ENCODE measurements around the gene CGB5. TPM values are rescaled to one million over a fixed set of nuclear protein-coding genes. Genes with fewer than 3 reads are reported as not detected.

CGB5 gene
- total and polyA plus RNA-seq, 4 experiments from 2014 or later: not detected

DNA sequence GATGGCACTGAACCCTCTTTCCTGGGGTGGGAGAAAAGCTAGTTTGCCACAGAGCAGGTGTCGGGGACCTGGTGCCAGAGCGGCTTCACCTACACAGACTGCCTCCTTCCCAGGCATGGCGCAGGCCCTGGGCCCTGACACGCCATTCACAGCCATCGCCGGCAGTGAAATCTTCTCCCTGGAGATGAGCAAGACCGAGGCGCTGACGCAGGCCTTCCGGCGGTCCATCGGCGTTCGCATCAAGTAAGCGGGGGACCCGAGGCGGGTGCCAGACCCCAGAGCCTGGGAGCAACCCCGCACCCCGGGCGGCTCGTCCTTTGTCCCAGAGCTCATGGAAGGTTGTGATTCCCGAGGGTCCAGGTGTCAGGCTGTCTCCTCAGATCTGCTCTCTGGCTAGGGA is 36.7 kb upstream of the CGB5 start:
- Mint-ChIP-seq H3K27me3 (no peaks in the 10 kb centered on the region), H3K4me1 (no peaks in the 10 kb centered on the region), H3K36me3 (peaks cover 21 to 43% of the 10 kb centered on the region in 2 donors), H3K27ac (no peak overlapping the region), H3K9me3 (no peaks in the 10 kb centered on the region), H3K4me3 (no peak overlapping the region)
- DNase-seq: no peak
- Histone ChIP-seq H3K36me3 (ENCODE audit: insufficient read depth, low read length) (peaks cover 17% of the 10 kb centered on the region), H3K4me3 (ENCODE audit: low read length in 2 of 2) (no peak overlapping the region), H3K27ac (ENCODE audit: low read depth, low read length) (no peak overlapping the region), H3K4me1 (ENCODE audit: insufficient read depth, low read length) (no peaks in the 10 kb centered on the region), H3K27me3 (ENCODE audit: insufficient read depth, low read length) (no peaks in the 10 kb centered on the region), H3K9me3 (ENCODE audit: control insufficient read depth in 1 of 2, low read length in 2 of 2) (no peaks in the 10 kb centered on the region)
- CTCF ChIA-PET (ENCODE audit: partially characterized antibody): no interaction called here
- POLR2A ChIA-PET (ENCODE audit: partially characterized antibody): no interaction called here
- intact Hi-C loops (cut with micrococcal nuclease): no loop called here

DNA sequence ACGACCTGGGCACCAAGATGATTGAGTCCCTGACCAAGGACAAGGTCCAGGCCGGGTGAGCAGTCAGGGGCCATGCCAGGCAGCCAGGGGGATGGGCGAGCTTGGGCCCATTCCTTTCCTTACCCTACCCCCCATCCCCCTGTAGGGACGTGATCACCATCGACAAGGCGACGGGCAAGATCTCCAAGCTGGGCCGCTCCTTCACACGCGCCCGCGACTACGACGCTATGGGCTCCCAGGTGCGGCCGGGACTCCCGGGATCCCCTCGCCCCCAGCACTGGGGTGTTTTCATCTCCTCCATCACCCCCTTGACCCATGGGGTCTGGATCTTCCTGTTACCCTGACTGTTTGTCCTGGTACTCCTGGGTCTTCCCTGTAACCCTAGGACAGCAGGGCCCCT is 33.8 kb upstream of the CGB5 start:
- Mint-ChIP-seq H3K27me3 (no peaks in the 10 kb centered on the region), H3K36me3 (peaks cover 18 to 44% of the 10 kb centered on the region in 2 donors), H3K9me3 (no peaks in the 10 kb centered on the region), H3K4me1 (no peaks in the 10 kb centered on the region), H3K27ac (no peak overlapping the region), H3K4me3 (no peak overlapping the region)
- Histone ChIP-seq H3K27ac (ENCODE audit: low read depth, low read length) (no peak overlapping the region), H3K36me3 (ENCODE audit: insufficient read depth, low read length) (peaks cover 24% of the 10 kb centered on the region), H3K4me1 (ENCODE audit: insufficient read depth, low read length) (no peaks in the 10 kb centered on the region), H3K27me3 (ENCODE audit: insufficient read depth, low read length) (no peaks in the 10 kb centered on the region), H3K9me3 (ENCODE audit: control insufficient read depth in 1 of 2, low read length in 2 of 2) (no peaks in the 10 kb centered on the region), H3K4me3 (ENCODE audit: low read length in 2 of 2) (no peak overlapping the region)
- no peak for DNase-seq
- intact Hi-C loops (cut with micrococcal nuclease): no loop called here
- ChIA-PET POLR2A (ENCODE audit: partially characterized antibody) (interaction anchor here (0.9 kb wide), 1 partner anchor 9 kb away, joined by 3 read pairs; no protein-coding TSS in a partner anchor), CTCF (ENCODE audit: partially characterized antibody) (interaction anchor here (3.1 to 3.3 kb wide), 2 partner anchors 11 to 16 kb away, joined by 10 to 24 read pairs; partner anchors contain the start of genes GYS1 and RUVBL2)

DNA sequence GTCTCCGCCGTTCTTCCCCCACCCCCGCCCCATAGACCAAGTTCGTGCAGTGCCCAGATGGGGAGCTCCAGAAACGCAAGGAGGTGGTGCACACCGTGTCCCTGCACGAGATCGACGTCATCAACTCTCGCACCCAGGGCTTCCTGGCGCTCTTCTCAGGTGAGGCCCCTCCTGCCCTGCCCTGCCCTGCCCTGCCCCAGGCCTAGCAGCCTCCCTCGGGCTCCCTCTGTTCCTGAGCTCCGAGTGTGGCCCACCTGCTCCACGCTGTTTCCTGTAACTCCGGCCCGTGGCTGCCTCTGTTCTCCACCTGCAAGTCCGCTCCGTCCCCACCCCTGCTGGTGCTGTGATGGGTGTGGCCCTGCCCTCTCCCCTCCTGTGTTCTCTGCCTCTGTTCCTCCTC is 33.2 kb upstream of the CGB5 start:
- Histone ChIP-seq H3K27me3 (ENCODE audit: insufficient read depth, low read length) (no peaks in the 10 kb centered on the region), H3K27ac (ENCODE audit: low read depth, low read length) (no peak overlapping the region), H3K4me3 (ENCODE audit: low read length in 2 of 2) (no peak overlapping the region), H3K4me1 (ENCODE audit: insufficient read depth, low read length) (no peaks in the 10 kb centered on the region), H3K36me3 (ENCODE audit: insufficient read depth, low read length) (peaks cover 19% of the 10 kb centered on the region), H3K9me3 (ENCODE audit: control insufficient read depth in 1 of 2, low read length in 2 of 2) (no peaks in the 10 kb centered on the region)
- no peaks in the 10 kb centered on the region for H3K4me1 Mint-ChIP-seq
- ChIA-PET CTCF (ENCODE audit: partially characterized antibody) (interaction anchor here (3.1 to 3.3 kb wide), 2 partner anchors 12 to 17 kb away, joined by 10 to 24 read pairs; partner anchors contain the start of genes GYS1 and RUVBL2), POLR2A (ENCODE audit: partially characterized antibody) (interaction anchor here (0.9 kb wide), 1 partner anchor 8 kb away, joined by 3 read pairs; no protein-coding TSS in a partner anchor)
- H3K4me3 Mint-ChIP-seq: no peak overlapping the region
- intact Hi-C loops (cut with micrococcal nuclease): no loop called here
- H3K27ac Mint-ChIP-seq: no peak overlapping the region
- H3K36me3 Mint-ChIP-seq: peaks cover 14 to 45% of the 10 kb centered on the region in 2 donors
- H3K9me3 Mint-ChIP-seq: no peaks in the 10 kb centered on the region
- DNase-seq: no peak
- H3K27me3 Mint-ChIP-seq: no peaks in the 10 kb centered on the region

DNA sequence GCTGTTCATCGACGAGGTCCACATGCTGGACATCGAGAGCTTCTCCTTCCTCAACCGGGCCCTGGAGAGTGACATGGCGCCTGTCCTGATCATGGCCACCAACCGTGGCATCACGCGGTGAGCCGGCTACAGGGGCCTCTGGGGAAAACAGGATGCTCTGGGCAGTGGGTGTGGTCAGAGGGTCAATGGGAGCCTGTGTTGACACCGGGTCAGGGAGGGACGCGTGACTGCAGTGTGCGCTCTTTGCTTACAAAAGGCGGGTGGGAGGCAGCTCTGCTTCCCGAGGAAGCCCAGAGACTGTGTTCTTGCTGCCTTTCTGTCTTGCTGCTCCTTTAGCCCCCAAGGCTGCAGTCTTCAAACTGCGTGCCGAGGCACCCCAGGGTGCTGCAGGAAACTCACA is 32.5 kb upstream of the CGB5 start:
- H3K27ac Mint-ChIP-seq: no peak overlapping the region
- H3K36me3 ChIP-seq (ENCODE audit: insufficient read depth, low read length): peaks cover 19% of the 10 kb centered on the region

DNA sequence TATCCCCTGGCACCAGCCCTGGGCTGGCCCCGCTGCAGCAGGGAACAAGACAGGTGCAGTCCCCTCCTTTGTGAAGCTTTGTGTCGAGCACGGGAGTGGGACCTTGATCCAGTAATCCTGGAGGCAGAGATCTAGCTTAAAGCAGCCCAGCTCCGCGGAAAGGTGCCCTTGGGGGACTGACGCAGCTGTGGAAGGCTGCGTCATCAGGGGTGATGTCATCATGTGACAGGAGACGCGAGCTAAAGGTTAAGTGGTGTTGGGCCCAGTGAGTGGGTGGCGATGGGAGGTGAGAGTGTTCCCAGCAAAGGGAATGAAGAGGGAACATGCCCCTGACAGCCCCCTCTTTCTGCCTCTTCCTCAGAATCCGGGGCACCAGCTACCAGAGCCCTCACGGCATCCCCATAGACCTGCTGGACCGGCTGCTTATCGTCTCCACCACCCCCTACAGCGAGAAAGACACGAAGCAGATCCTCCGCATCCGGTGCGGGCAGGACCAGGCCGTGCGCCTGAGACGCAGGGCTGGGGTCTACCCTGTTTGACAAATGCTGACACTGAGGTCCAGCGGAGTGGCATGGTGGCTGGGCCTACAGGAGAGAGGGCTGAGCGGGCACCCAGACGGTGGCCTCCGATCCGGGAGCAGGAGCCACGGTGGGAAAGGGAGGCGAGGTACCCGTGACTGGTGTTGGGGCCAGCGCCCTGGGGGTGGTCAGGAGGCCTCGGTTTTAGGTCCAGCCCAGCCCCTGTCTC is 29.4 kb upstream of the CGB5 start:
- CTCF ChIA-PET (ENCODE audit: partially characterized antibody): interaction anchor here (1.1 to 1.8 kb wide), 3 partner anchors 15 to 21 kb away, joined by 5 to 6 read pairs (median 6); partner anchors contain the start of genes GYS1 and RUVBL2
- no peak overlapping the region for H3K27ac ChIP-seq (ENCODE audit: low read depth, low read length)
- POLR2A ChIA-PET (ENCODE audit: partially characterized antibody): interaction anchor here (0.6 kb wide), 1 partner anchor 11 kb away, joined by 4 read pairs; no protein-coding TSS in a partner anchor
- no peaks in the 10 kb centered on the region for H3K27me3 ChIP-seq (ENCODE audit: insufficient read depth, low read length)
- DNase-seq: no peak
- Mint-ChIP-seq H3K36me3 (peaks cover 14 to 34% of the 10 kb centered on the region in 2 donors), H3K27me3 (peaks cover 0 to 3% of the 10 kb centered on the region in 2 donors), H3K9me3 (no peaks in the 10 kb centered on the region), H3K4me1 (peaks cover 6 to 17% (median 8%) of the 10 kb centered on the region in 4 donors), H3K27ac (peak overlapping the region in 3 of 7 donors; percentile 47 to 73 (median 57)), H3K4me3 (no peak overlapping the region)
- H3K4me3 ChIP-seq (ENCODE audit: low read length in 2 of 2): no peak overlapping the region
- peaks cover 10% of the 10 kb centered on the region for H3K4me1 ChIP-seq (ENCODE audit: insufficient read depth, low read length)
- H3K36me3 ChIP-seq (ENCODE audit: insufficient read depth, low read length): peaks cover 12% of the 10 kb centered on the region
- H3K9me3 ChIP-seq (ENCODE audit: control insufficient read depth in 1 of 2, low read length in 2 of 2): no peaks in the 10 kb centered on the region
- intact Hi-C loops (cut with micrococcal nuclease): no loop called here

More for the DNA sequence above, 32.5 kb upstream of the CGB5 start:
- H3K4me1 ChIP-seq (ENCODE audit: insufficient read depth, low read length): no peaks in the 10 kb centered on the region
- H3K4me3 ChIP-seq (ENCODE audit: low read length in 2 of 2): no peak overlapping the region
- H3K27ac ChIP-seq (ENCODE audit: low read depth, low read length): no peak overlapping the region
- H3K9me3 ChIP-seq (ENCODE audit: control insufficient read depth in 1 of 2, low read length in 2 of 2): no peaks in the 10 kb centered on the region
- Mint-ChIP-seq H3K36me3 (peaks cover 14 to 43% of the 10 kb centered on the region in 2 donors), H3K4me1 (no peaks in the 10 kb centered on the region), H3K9me3 (no peaks in the 10 kb centered on the region), H3K4me3 (no peak overlapping the region), H3K27me3 (no peaks in the 10 kb centered on the region)
- intact Hi-C loops (cut with micrococcal nuclease): no loop called here
- H3K27me3 ChIP-seq (ENCODE audit: insufficient read depth, low read length): no peaks in the 10 kb centered on the region
- POLR2A ChIA-PET (ENCODE audit: partially characterized antibody): no interaction called here
- no peak for DNase-seq
- CTCF ChIA-PET (ENCODE audit: partially characterized antibody): interaction anchor here (3.1 kb wide), 1 partner anchor 18 kb away, joined by 10 read pairs; the partner anchor contains the start of genes GYS1 and RUVBL2

DNA sequence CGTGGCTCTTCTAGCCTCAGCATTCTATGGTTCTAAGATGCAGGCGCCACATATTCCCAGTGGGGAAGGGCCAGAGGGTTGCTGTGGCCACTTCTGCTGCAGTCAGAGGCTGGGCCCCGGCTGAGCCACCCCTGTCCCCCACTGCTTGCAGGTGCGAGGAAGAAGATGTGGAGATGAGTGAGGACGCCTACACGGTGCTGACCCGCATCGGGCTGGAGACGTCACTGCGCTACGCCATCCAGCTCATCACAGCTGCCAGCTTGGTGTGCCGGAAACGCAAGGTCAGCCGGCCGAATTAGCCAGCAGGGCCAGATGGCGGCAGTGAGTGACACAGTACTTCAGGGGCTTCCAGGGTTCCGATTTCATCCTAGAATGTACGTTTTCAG is 28.8 kb upstream of the CGB5 start:
- CTCF ChIA-PET (ENCODE audit: partially characterized antibody): no interaction called here
- intact Hi-C loops (cut with micrococcal nuclease): no loop called here

DNA sequence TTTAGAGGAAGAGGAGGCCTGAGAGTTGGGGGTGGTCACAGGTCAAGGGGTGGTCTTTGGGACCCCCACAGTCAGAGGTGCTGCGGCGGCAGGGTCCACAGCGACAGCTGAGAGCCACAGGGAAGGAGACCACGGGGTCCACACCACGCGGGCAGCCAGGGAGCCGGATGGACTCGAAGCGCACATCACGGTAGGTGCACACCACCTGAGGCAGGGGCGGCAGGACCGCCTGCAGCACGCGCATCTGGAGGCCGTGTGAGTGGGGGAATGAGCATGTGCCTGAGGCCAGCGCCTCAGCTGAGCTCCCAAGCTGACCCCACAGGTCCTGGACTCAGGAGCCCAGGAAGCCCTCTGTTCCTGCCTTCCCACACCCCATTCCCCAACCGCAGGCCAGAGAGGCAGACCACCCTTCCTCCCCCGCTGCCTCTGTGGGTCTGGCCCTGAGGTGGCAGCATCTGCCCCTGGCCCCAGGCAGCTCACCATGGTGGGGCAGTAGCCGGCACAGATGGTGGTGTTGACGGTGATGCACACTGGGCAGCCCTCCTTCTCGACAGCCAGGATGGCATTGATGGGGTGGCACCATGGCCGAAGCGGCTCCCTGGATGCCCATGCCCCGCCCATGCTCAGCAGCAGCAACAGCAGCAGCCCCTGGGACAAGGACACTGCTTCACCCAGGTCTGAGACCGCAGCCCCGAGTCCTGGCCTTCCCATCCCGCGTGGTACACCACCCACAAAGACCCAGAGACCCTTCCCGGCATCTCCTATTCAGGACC is 27.4 kb upstream of the CGB5 start:
- no peak overlapping the region for H3K4me3 ChIP-seq (ENCODE audit: low read length in 2 of 2)
- ChIA-PET CTCF (ENCODE audit: partially characterized antibody) (interaction anchor here (0.7 kb wide), 1 partner anchor 19 kb away, joined by 3 read pairs; no protein-coding TSS in a partner anchor), POLR2A (ENCODE audit: partially characterized antibody) (no interaction called here)
- peaks cover 13 to 36% (median 21%) of the 10 kb centered on the region in 4 donors for H3K4me1 Mint-ChIP-seq
- no peaks in the 10 kb centered on the region for H3K9me3 ChIP-seq (ENCODE audit: control insufficient read depth in 1 of 2, low read length in 2 of 2)
- H3K27me3 Mint-ChIP-seq: peaks cover 0 to 3% of the 10 kb centered on the region in 2 donors
- peaks cover 7 to 24% of the 10 kb centered on the region in 2 donors for H3K36me3 Mint-ChIP-seq
- DNase-seq: no peak
- H3K36me3 ChIP-seq (ENCODE audit: insufficient read depth, low read length): peaks cover 12% of the 10 kb centered on the region
- H3K27me3 ChIP-seq (ENCODE audit: insufficient read depth, low read length): no peaks in the 10 kb centered on the region
- peaks cover 23% of the 10 kb centered on the region for H3K4me1 ChIP-seq (ENCODE audit: insufficient read depth, low read length)
- no peak overlapping the region for H3K27ac ChIP-seq (ENCODE audit: low read depth, low read length)
- H3K9me3 Mint-ChIP-seq: no peaks in the 10 kb centered on the region
- peak overlapping the region in 2 of 8 donors; percentile 43 to 65 for H3K4me3 Mint-ChIP-seq
- intact Hi-C loops (cut with micrococcal nuclease): no loop called here
- peak overlapping the region in 1 of 7 donors; percentile 66 for H3K27ac Mint-ChIP-seq

More for the DNA sequence above, 28.8 kb upstream of the CGB5 start:
- Mint-ChIP-seq H3K4me1 (peaks cover 6 to 22% (median 12%) of the 10 kb centered on the region in 4 donors), H3K27ac (peak overlapping the region in 1 of 7 donors; percentile 13), H3K36me3 (peaks cover 14 to 31% of the 10 kb centered on the region in 2 donors), H3K4me3 (no peak overlapping the region), H3K27me3 (peaks cover 0 to 3% of the 10 kb centered on the region in 2 donors), H3K9me3 (no peaks in the 10 kb centered on the region)
- Histone ChIP-seq H3K27me3 (ENCODE audit: insufficient read depth, low read length) (no peaks in the 10 kb centered on the region), H3K27ac (ENCODE audit: low read depth, low read length) (no peak overlapping the region), H3K4me1 (ENCODE audit: insufficient read depth, low read length) (peaks cover 10% of the 10 kb centered on the region), H3K36me3 (ENCODE audit: insufficient read depth, low read length) (peaks cover 12% of the 10 kb centered on the region), H3K9me3 (ENCODE audit: control insufficient read depth in 1 of 2, low read length in 2 of 2) (no peaks in the 10 kb centered on the region), H3K4me3 (ENCODE audit: low read length in 2 of 2) (no peak overlapping the region)
- DNase-seq: no peak
- POLR2A ChIA-PET (ENCODE audit: partially characterized antibody): no interaction called here
